Stimulated activated CD4-positive, alpha-beta T cell treated with anti-CD3 and anti-CD28 coated beads, Interleukin-1b, Interleukin-23, amount 100 ng/mL, for 48 hours (primary cell): ENCODE data around the gene MUC12.

Experiments used
- DNase-seq: peaks from one replicate; pipeline ENCODE4 v3.0.0-alpha.2; 2020

MUC12 gene

DNA sequence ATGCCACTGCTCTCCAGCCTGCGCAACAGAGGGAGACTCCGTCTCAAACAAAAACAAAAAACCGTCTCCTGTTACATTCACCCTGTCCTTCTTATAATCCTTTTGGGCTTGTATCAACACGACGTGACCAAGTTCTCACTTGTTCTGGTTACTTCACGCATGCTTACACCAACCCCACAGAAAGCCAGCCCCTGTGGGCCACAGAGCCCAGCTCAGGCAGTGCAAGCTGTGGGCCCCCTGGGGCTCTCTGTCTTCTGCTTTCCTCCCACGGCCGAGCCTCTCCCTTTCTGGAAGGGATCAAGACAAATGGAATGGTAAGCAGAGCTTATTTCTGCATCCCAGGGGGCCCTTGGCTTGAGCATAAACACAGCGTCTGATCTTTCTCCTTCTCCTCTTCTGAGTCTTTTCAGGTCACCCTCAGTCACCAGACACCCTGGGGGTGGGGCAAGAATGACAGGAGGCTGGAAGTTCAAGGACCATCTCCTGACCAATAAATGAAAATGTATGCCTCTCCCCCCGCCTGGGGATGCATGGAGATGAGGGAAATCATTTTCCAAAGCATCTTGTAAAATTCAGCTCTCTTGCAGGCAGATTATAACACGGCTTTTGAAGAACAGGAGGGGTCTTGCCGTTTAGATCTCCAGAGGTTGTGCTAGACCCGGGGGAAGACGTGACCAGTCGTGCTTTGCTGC is 96.9 kb downstream of the MUC12 start:
- no peak for DNase-seq

DNA sequence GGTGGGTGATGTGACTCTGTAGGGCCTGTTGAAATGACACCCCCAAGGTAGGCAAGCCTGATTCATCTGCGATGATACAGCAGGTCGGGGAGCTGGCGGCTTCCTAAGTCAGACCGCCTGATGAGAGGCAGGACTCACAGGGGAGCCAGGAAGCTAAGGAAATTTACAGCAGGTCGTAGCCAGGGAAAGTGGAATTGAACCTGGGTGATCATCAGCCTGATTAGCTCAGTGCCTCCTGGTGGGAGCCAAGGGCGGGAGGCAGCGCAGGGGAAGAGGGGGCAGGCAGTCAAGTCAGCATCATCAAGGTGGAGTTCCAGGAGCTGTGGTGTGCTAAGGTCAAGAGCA is 97.4 kb downstream of the MUC12 start:
- no peak for DNase-seq

DNA sequence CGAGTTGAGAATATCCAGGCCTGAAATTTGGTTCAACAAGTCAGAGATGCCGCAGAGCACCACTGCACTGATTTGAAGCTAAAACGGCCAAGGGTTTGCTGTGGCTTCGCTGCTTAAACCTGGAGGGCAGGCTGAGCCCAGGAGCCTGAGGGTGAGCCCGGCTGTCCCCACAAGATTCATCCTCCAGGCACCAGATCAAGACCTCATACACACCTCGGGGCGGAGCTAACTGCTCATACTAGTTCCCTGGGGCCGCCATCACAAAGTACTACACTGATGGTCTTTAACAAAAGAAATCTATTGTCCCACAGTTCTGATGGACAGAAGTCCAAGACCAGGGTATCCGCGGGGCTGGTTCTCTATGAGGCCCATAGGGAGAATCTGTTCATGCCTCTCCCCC is 99.0 kb downstream of the MUC12 start:
- no peak for DNase-seq
